Jurkat, Clone E6-1 (cell line): Measurements from ENCODE around the gene FASTKD3.

Experiments used
- DNase-seq: peaks from one replicate; pipeline ENCODE4 v3.0.0-alpha.2; 2011; ENCODE audit warnings: low read depth, low spot score
- H3K4me3 ChIP-seq: 2 replicates; pipeline ENCODE4 v1.5.1; 2011; ENCODE audit warnings: mild to moderate bottlenecking, low read length, control low read depth, moderate library complexity

FASTKD3 gene

DNA sequence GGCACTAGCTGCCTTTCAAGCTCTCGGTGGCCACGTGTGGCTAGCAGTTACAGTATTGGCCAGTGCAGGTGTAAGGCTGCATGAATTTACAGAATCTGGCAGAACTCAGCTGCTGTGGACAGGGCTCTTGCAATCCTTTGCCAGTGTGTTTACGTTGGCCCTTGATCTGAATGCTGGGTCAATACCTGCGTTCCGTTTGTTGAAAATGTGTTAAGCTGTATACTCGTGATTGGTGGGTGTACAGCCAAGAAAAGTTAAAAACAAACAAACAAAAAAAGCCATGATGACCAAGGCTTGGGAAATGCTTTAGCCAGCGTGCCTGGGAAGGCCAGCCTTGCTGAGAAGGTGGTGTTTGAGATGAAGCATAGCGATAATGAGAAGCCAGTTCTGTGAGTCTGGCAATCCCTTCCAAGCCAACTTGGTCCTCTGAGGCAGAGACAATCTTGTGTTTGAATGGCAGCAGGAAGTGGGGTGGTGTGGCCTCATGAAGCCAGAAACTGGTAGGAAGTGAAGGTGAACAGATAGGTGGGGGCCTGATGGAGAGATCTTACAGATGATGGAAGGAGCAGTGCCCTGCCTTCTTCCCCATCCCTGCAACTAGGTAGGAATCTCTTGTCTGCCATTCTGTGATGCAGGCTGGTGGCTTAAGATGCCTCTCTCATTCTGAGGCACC lies 17.1 kb downstream of the FASTKD3 start:
- no peak for DNase-seq

DNA sequence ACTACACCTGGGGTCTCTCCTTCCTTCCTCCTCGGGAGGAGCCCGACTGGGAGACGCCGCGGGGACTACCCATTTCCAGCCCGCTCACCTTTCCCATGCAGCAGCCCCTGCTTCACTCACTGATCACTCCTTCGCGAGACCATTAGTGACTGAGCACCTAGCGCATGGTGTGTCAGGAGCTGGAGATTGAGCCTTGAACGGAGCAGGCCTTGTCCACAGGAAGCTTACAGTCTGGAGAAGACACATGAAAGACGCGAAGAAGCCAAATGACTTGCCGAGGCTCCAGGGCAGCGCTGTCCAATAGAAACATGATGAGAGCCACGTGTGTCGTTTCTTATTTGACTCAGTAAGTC lies 17.6 kb downstream of the FASTKD3 start:
- DNase-seq: no peak
- no peak overlapping the region for H3K4me3 ChIP-seq

More for the DNA sequence above, 17.1 kb downstream of the FASTKD3 start:
- no peak overlapping the region for H3K4me3 ChIP-seq

DNA sequence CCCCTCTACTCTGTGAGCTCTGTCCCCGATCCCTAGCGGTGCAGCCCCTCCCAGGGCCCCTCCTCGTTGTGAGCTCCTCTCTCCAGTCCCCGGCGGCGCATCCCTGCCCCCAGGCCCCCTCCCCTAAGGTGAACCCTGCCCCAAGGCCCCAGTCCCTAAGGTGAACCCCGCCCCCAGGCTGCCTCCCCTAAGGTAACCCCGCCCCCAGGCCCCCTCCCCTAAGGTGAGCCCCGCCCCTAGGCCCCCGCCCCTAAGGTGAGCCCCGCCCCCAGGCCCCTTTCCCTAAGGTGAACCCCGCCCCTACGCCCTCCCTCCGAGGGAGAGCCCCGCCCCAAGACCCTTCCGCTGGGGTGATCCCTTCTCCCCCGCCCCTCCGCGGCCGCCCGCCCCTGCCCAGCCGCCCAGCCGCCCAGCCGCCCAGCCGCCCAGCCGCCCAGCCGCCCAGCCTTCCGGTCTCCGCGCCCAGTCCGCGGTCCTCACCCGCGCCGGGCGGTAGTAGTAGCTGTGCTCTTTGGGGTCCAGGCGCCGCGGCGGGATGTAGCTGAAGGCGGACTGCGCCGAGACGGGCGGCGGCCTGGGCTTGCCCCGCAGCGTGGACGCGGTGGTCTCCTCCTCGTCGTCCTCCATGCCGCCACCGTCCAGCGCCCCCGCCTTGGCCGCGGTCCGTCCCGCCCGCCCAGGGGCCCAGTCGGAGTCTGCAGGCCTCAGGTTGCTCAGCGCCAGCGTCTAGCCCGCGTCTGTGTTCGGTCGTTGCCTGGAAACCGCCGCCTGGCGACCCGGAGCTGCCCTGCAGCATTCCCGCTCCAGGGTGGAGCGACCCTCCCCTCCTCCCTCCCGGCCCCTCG lies 18.2 kb downstream of the FASTKD3 start, which contains the start of gene CFAP90:
TSS of gene CFAP90 (minus strand) at position 739 of the 845 bp plus-strand sequence. CDS start at position 627, 112 bp downstream.
- no peak for DNase-seq
- H3K4me3 ChIP-seq: no peak within 1 kb of the TSS

DNA sequence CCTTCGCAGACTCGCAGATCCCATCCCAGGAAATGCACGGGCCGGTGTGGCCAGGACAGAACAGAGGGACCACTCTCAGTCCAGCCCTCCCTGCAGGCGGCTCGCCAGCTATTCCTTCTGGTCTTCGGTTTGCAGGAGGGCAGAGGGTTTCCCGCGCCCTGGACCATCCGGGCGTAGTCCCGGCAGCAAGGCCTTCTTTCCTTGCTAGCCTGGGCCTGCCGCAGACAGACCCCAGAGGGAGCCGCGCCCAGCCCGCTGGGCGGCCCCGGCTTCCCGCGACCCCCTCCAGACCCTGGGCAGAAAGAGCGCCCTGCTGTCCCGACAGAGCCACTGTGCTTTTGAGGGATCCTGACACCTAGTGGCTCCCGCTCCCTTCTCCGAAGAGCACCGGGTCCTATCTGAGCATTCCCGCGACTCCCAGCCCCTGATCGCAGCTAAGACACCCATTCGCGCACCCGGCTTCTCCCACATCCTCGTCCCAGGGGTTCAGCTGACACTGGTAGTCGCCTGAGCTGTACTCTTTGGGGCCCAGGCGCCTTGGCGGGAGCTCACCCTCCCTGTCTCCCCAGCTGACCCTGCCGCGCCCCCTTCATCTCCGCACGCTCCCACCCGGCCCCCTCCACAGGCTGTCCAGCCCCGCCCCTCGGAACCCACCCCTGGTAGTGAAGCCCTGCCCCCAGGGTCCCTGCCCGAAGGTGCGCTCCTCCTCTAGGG lies 19.0 kb downstream of the FASTKD3 start:
- DNase-seq: no peak
- H3K4me3 ChIP-seq: no peak overlapping the region

DNA sequence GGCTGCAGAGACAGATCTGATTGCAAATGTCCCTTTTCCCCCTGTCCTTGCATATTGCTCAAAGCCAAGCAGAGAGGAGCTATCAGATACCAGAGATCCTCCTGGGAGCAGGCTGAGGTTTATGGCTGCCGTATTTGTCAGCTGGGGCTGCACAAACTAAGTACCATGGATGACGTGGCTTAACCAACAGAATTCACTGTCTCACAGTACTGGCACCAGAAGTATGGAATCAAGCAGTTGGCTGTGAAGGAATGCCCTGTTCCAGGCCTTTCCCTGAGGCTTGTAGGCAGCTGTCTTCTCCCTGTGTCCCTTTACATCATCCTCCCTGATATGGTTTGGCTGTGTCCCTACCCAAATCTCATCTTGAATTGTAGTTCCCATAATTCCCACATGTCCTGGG lies 20.5 kb downstream of the FASTKD3 start:
- no peak overlapping the region for H3K4me3 ChIP-seq
- no peak for DNase-seq

- DNase-seq: no peak
- H3K4me3 ChIP-seq: no peak overlapping the region
These were observed 22.5 kb downstream of the FASTKD3 start for GRCh38 chr5:7846327-7846726.

DNA sequence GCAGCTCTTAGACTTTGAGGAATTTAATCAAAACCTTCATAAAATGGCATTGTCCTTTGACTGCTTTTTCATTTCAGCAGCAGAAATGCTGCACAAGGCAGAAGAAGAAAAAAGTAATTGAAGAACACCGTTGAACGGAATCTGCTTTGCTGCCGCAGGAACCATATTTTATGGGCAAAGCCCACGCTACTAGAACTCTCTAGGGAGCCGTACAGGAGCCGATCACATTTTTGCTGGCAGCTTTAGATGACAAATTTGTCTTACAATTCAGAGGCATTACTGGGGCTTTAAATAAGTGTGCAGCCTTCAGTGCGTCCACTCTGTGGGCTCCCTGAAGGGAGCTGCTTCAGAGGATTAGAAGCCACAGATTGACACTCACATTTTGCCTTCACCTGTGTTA lies 23.3 kb downstream of the FASTKD3 start:
- H3K4me3 ChIP-seq: no peak overlapping the region

DNA sequence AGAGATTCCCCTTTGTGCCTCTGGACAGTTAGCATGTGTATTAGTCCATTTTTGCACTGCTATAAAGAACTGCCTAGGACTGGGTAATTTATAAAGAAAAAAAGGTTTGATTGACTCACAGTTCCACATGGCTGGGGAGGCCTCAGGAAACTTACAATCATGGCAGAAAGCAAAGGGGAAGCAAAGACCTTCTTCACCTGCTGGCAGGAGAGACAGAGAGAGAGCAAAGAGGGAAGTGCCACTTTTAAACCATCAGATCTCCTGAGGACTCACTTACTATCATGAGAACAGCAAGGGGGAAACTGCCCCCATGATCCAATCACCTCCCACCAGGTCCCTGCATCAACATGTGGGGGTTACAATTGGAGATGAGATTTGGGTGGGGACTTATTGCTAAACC lies 23.9 kb downstream of the FASTKD3 start:
- DNase-seq: no peak

More for the DNA sequence above, 23.3 kb downstream of the FASTKD3 start:
- no peak for DNase-seq

GRCh38 chr5:7842531-7842930 lies 26.3 kb downstream of the FASTKD3 start:
- no peak overlapping the region for H3K4me3 ChIP-seq
- DNase-seq: no peak

More for the DNA sequence above, 23.9 kb downstream of the FASTKD3 start:
- no peak overlapping the region for H3K4me3 ChIP-seq

- DNase-seq: no peak
- no peak overlapping the region for H3K4me3 ChIP-seq
These were observed 31.4 kb downstream of the FASTKD3 start for GRCh38 chr5:7837403-7837802.

DNA sequence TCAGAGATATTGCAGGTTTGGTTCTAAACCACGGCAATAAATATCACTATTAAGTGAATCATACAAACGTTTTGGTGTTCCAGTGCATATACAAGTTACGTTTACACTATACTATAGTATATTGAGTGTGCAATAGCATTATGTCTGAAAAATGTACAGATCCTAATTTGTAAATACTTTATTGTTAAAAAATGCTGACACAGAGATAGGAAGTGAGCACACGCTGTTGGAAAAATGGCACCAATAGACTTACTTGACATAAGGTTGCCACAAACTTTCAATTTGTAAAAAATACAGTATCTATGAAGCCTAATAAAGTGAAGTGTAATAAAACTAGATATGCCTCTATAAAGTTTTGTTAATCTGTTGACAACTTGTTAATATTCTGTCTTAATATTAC lies 33.8 kb downstream of the FASTKD3 start:
- no peak for DNase-seq
- no peak overlapping the region for H3K4me3 ChIP-seq

DNA sequence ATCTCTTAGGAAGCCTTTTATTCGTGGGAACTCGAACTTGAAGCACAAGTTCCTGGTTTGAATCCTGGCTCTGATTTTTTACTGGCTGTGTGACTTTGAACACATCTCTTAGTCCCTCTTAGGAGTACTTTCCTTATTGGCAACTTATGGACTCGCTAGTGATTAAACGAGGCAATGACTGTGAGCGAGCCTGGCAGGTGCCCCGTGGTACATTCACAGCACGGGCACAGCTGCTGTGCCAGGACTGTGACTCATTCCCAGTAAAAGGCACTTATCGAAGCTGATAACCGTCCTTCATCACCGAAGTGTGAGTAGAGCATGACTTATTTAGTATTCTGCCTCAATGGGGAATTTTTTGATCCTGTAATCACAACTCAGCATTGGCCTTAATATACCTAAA lies 40.6 kb downstream of the FASTKD3 start:
- DNase-seq: no peak
- no peak overlapping the region for H3K4me3 ChIP-seq

GRCh38 chr5:7827610-7828009 lies 41.2 kb downstream of the FASTKD3 start:
- no peak for DNase-seq
- H3K4me3 ChIP-seq: no peak overlapping the region

GRCh38 chr5:7825630-7826029 lies 43.2 kb downstream of the FASTKD3 start:
- H3K4me3 ChIP-seq: no peak overlapping the region
- no peak for DNase-seq

- no peak overlapping the region for H3K4me3 ChIP-seq
- no peak for DNase-seq
These were observed 43.8 kb downstream of the FASTKD3 start for GRCh38 chr5:7824995-7825394.

- DNase-seq: no peak
These were observed 45.2 kb downstream of the FASTKD3 start for GRCh38 chr5:7823594-7823993.

DNA sequence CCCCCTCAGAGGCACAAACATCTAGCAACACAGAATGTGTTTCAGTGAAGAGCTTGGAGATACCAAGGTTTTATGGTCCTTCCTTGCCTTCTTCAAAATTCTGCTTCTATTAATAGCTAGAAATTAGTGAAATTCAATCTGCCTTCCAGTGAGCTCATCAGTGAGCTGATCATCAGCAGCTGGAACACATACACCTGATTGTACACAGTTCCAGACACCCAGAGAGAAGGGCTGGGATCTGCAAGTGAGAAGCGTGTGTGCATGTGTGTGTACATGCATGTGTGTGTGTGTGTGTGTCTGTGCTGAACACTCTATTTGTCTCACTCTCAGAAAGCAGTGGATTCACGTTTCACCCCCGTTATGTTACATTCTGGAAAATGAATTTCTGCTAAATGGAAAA lies 46.4 kb downstream of the FASTKD3 start:
- no peak for DNase-seq
- H3K4me3 ChIP-seq: no peak overlapping the region

More at GRCh38 chr5:7823594-7823993, 45.2 kb downstream of the FASTKD3 start:
- H3K4me3 ChIP-seq: no peak overlapping the region

DNA sequence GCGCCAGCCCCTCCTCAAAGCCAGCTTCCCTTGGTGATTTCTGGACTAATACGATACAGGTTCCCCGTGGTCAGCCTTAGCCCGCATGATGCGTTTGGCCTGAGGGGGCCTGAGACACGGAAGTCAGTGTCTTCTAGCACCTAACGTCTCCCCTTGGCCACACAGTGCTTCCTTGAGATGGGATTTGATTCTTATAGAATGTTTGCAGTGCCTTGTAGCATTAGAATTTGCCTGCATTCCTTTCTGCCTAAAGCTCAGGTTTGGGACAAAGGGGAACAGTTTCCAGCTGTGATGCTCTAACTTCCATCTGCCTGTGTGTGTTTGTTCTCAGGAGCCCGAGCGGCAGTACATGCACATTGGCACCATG lies 52.3 kb downstream of the FASTKD3 start:
- no peak for DNase-seq
- H3K4me3 ChIP-seq: no peak overlapping the region

- peak; percentile 15 for DNase-seq
- no peak overlapping the region for H3K4me3 ChIP-seq
These were observed 52.8 kb downstream of the FASTKD3 start for GRCh38 chr5:7815892-7816534.
